H1 (cell line): ENCODE results near the gene TMIGD2. TPM values are rescaled to one million over a fixed set of nuclear protein-coding genes. Genes with fewer than 3 reads are reported as not detected.
A peak's percentile ranks its signal among the peaks of the same experiment; 100 is the strongest.

Experiments used
- CTCF ChIA-PET: fragments of 300-600 bp; sonication (Branson Sonifier 250); formaldehyde crosslinking; loops from one replicate; lab custom pipeline; 2021; ENCODE audit not compliant: partially characterized antibody; lab: Charles Lee
- POLR2A ChIA-PET: fragments of 300-600 bp; sonication (Branson Sonifier 250); formaldehyde crosslinking; loops from one replicate; lab custom pipeline; 2021; ENCODE audit warnings: inconsistent platforms; ENCODE audit not compliant: partially characterized antibody; lab: Charles Lee
- DNase-seq, 2 experiments: peaks; one replicate each; pipeline versions ENCODE4 v3.0.0 to v3.0.0-alpha.2; 2010 to 2022; ENCODE audit warnings: low spot score in 2 of 2, low read depth in 1 of 2, mixed read lengths in 1 of 2
- FAIRE-seq: peaks from 2 replicates; lab custom pipeline; 2011; peaks lifted over from hg19 to GRCh38; lab: Jason Lieb, UNC
- H2AFZ ChIP-seq: 2 replicates; pipeline ENCODE4 v1.8.1; 2012; ENCODE audit warnings: low read length, inconsistent platforms
- H2AK5ac ChIP-seq: 2 replicates; pipeline ENCODE4 v1.6.1; 2013; ENCODE audit warnings: low read depth, low read length
- H2BK120ac ChIP-seq: replicated peaks from 2 replicates; pipeline ENCODE3; 2013; ENCODE audit warnings: low read depth, low read length, inconsistent platforms
- H2BK12ac ChIP-seq: 2 replicates; pipeline ENCODE4 v1.6.1; 2013; ENCODE audit warnings: low read depth, low read length
- H2BK15ac ChIP-seq: 2 replicates; pipeline ENCODE4 v1.6.1; 2013; ENCODE audit warnings: low read length
- H2BK20ac ChIP-seq: 2 replicates; pipeline ENCODE4 v1.6.1; 2013; ENCODE audit warnings: low read length
- H2BK5ac ChIP-seq: 2 replicates; pipeline ENCODE4 v1.6.1; 2013; ENCODE audit warnings: low read depth, low read length
- H3K14ac ChIP-seq: 2 replicates; pipeline ENCODE4 v1.6.1; 2013; ENCODE audit warnings: inconsistent platforms; ENCODE audit not compliant: insufficient read length
- H3K18ac ChIP-seq: 2 replicates; pipeline ENCODE4 v1.6.1; 2013; ENCODE audit warnings: low read length; ENCODE audit errors: extremely low read depth
- H3K23ac ChIP-seq: 2 replicates; pipeline ENCODE4 v1.6.1; 2013; ENCODE audit warnings: inconsistent platforms; ENCODE audit not compliant: insufficient read length
- H3K23me2 ChIP-seq: 2 replicates; pipeline ENCODE4 v1.6.1; 2013; ENCODE audit warnings: low read depth, low read length
- H3K27ac ChIP-seq: 2 replicates; pipeline ENCODE4 v1.6.1; 2011; ENCODE audit warnings: low read depth, low read length, inconsistent platforms
- H3K27me3 ChIP-seq, 4 experiments: replicated peaks in 1 of 4; 1 replicate in 1 of 4; 2 replicates in 3 of 4; pipeline versions ENCODE4 v1.6.1 to v1.8.1; 2011 to 2013; ENCODE audit warnings: low read length in 3 of 4, mild to moderate bottlenecking in 3 of 4, inconsistent platforms in 2 of 4, mixed read lengths in 2 of 4, moderate library complexity in 1 of 4; ENCODE audit not compliant: control insufficient read depth in 3 of 4, insufficient read depth in 3 of 4; ENCODE audit errors: extremely low read depth in 1 of 4
- H3K36me3 ChIP-seq, 4 experiments: 2 replicates each; pipeline versions ENCODE4 v1.6.1 to v1.8.1; 2011 to 2013; ENCODE audit warnings: mild to moderate bottlenecking in 4 of 4, low read length in 3 of 4, moderate library complexity in 2 of 4, control low read depth in 1 of 4, inconsistent platforms in 1 of 4; ENCODE audit not compliant: insufficient read depth in 4 of 4, control insufficient read depth in 2 of 4
- H3K4ac ChIP-seq: replicated peaks from 2 replicates; pipeline ENCODE3; 2013; ENCODE audit warnings: low read length, low read depth, mixed read lengths, inconsistent platforms; ENCODE audit not compliant: insufficient read length
- H3K4me1 ChIP-seq, 4 experiments: replicated peaks in 1 of 4; 1 replicate in 1 of 4; 2 replicates in 3 of 4; pipeline versions ENCODE4 v1.6.1 to v1.8.1; 2011 to 2013; ENCODE audit warnings: low read length in 3 of 4, inconsistent platforms in 2 of 4, mixed read lengths in 1 of 4; ENCODE audit not compliant: insufficient read depth in 4 of 4, control insufficient read depth in 3 of 4
- H3K4me2 ChIP-seq, 2 experiments: 2 replicates each; pipeline versions ENCODE4 v1.6.1 to v1.8.1; 2011 to 2013; ENCODE audit warnings: low read depth in 2 of 2, low read length in 2 of 2, control low read depth in 1 of 2, inconsistent platforms in 1 of 2, mild to moderate bottlenecking in 1 of 2; ENCODE audit not compliant: insufficient read depth in 1 of 2
- H3K4me3 ChIP-seq, 4 experiments: fragments of 200-600, 300-600 bp in 1 of 4; sonication (generic), shearing (Covaris generic), sonication (Bioruptor Twin) in 1 of 4; 2 replicates each; pipeline versions ENCODE4 v1.5.1 to v1.8.1; 2011 to 2016; ENCODE audit warnings: low read length in 4 of 4, low read depth in 3 of 4, control low read depth in 2 of 4, inconsistent platforms in 2 of 4, mild to moderate bottlenecking in 2 of 4, mixed read lengths in 1 of 4, moderate library complexity in 1 of 4; ENCODE audit not compliant: insufficient read depth in 2 of 4; ENCODE audit errors: extremely low read depth in 1 of 4
- H3K56ac ChIP-seq: replicated peaks from 2 replicates; pipeline ENCODE3; 2013; ENCODE audit warnings: low read depth, mild to moderate bottlenecking, mixed read lengths, low read length, inconsistent platforms; ENCODE audit not compliant: insufficient read length
- H3K79me1 ChIP-seq: 2 replicates; pipeline ENCODE4 v1.6.1; 2013; ENCODE audit warnings: low read depth, low read length, control low read depth
- H3K79me2 ChIP-seq, 2 experiments: 2 replicates each; pipeline versions ENCODE4 v1.6.1 to v1.8.1; 2012 to 2013; ENCODE audit warnings: low read length in 2 of 2, mild to moderate bottlenecking in 2 of 2, inconsistent platforms in 1 of 2; ENCODE audit not compliant: insufficient read depth in 2 of 2, control insufficient read depth in 1 of 2
- H3K9ac ChIP-seq, 4 experiments: replicated peaks in 1 of 4; 1 replicate in 1 of 4; 2 replicates in 3 of 4; pipeline versions ENCODE4 v1.6.1 to v1.8.1; 2011 to 2013; ENCODE audit warnings: low read depth in 3 of 4, low read length in 3 of 4, control low read depth in 2 of 4, mild to moderate bottlenecking in 2 of 4, moderate library complexity in 2 of 4, inconsistent platforms in 1 of 4; ENCODE audit errors: extremely low read depth in 1 of 4
- H3K9me3 ChIP-seq, 2 experiments: 2 replicates each; pipeline versions ENCODE4 v1.6.1 to v1.8.1; 2012 to 2013; ENCODE audit warnings: mild to moderate bottlenecking in 2 of 2, moderate library complexity in 2 of 2, control low read depth in 1 of 2, inconsistent platforms in 1 of 2, low read depth in 1 of 2, low read length in 1 of 2, mixed read lengths in 1 of 2; ENCODE audit not compliant: insufficient read depth in 2 of 2
- H4K20me1 ChIP-seq, 2 experiments: replicated peaks in 1 of 2; 2 replicates each; pipeline versions ENCODE3 to v1.8.1; 2011 to 2013; ENCODE audit warnings: inconsistent platforms in 2 of 2, low read length in 2 of 2, mild to moderate bottlenecking in 1 of 2; ENCODE audit not compliant: insufficient read depth in 2 of 2, control insufficient read depth in 1 of 2
- H4K5ac ChIP-seq: 2 replicates; pipeline ENCODE4 v1.6.1; 2013; ENCODE audit warnings: low read length, low read depth, mixed read lengths, inconsistent platforms; ENCODE audit not compliant: insufficient read length
- H4K8ac ChIP-seq: 2 replicates; pipeline ENCODE4 v1.8.0; 2013; ENCODE audit warnings: mild to moderate bottlenecking, moderate library complexity, low read length, inconsistent platforms; ENCODE audit not compliant: insufficient read depth; ENCODE audit errors: extremely low read depth
- H4K91ac ChIP-seq: replicated peaks from 2 replicates; pipeline ENCODE3; 2013; ENCODE audit warnings: low read length, mixed read lengths, inconsistent platforms; ENCODE audit not compliant: insufficient read length
- KDM1A ChIP-seq: fragments of 200-600, 300-600 bp; sonication (generic); IDR thresholded peaks from 2 replicates; pipeline ENCODE4 v1.7.1; 2016; ENCODE audit warnings: mild to moderate bottlenecking, low read length, borderline replicate concordance
- SIX5 ChIP-seq: IDR thresholded peaks from 2 replicates; pipeline ENCODE4 v1.6.1; 2011; ENCODE audit warnings: mild to moderate bottlenecking, low read depth, low read length
- WGBS, 2 experiments: shearing (Covaris generic) in 1 of 2; methylation state at CpG; one replicate each; pipeline versions ENCODE4 v1.1.6 to v1.1.7; 2013 to 2015; ENCODE audit warnings: low lambda C conversion rate in 2 of 2, mixed read lengths in 2 of 2, inconsistent platforms in 1 of 2, low coverage in 1 of 2, missing lambda C conversion rate in 1 of 2; ENCODE audit not compliant: insufficient replicate concordance in 2 of 2, insufficient coverage in 1 of 2, insufficient read length in 1 of 2; ENCODE audit errors: extremely low coverage in 1 of 2, missing lambda C conversion rate in 1 of 2; 5-methylcytosine and 5-hydroxymethylcytosine counted together
- polyA plus RNA-seq, 7 experiments: library from polyadenylated mRNA; depleted of rRNA in 3 of 7; stranded (reverse) in 5 of 7; unstranded in 2 of 7; fragments of >200 nt in 5 of 7; fragments of 200-250 nt in 2 of 7; gene quantifications; 1 replicate in 5 of 7; 2 replicates in 1 of 7; 4 replicates in 1 of 7; pipeline versions ENCODE4 v1.2.1 to v1.2.3, GENCODE V29; 2011 to 2013; ENCODE audit warnings: missing spikeins in 2 of 7, mixed read lengths in 2 of 7
- total RNA-seq: library from RNA; stranded (reverse); fragmentation: NEBNext Ultra II Directional; extraction: Animal tissue kit (Norgen Biotek cat#: 25700); gene quantifications from 2 replicates; pipeline ENCODE4 v1.2.1, GENCODE V29; 2021

TMIGD2 gene
- total and polyA plus RNA-seq, 2 of the 8 experiments (the other 6 are each of a cell fraction or from before 2014, with no cell fraction given), result 0.39 to 0.41 TPM

- Histone ChIP-seq H2BK12ac (no peak overlapping the region), H3K9me3 (no peaks in the 10 kb centered on the region), H2BK5ac (no peak overlapping the region), H3K79me1 (no peaks in the 10 kb centered on the region), H2AFZ (no peak overlapping the region), H4K20me1 (peaks cover 2 to 22% of the 10 kb centered on the region in 2 experiments), H3K23me2 (peaks cover 20% of the 10 kb centered on the region; the same call in 1 of the 2 replicates), H3K14ac (no peak overlapping the region), H3K36me3 (peaks cover 0 to under 1% (median 0%) of the 10 kb centered on the region in 4 experiments; a peak in 2 of 8 replicates), H3K4me2 (peak overlapping the region in 1 of 2 experiments; percentile 88; a peak in 1 of 4 replicates), H3K27me3 (no peaks in the 10 kb centered on the region; a peak in 1 of 7 replicates), H3K27ac (no peak overlapping the region), H3K4me3 (no peak overlapping the region), H3K56ac (no peak overlapping the region), H4K91ac (no peak overlapping the region), H2BK20ac (no peak overlapping the region), H3K79me2 (no peaks in the 10 kb centered on the region), H4K8ac (no peak overlapping the region), H2AK5ac (no peak overlapping the region), H2BK15ac (peak overlapping the region; percentile 16; the same call in 1 of the 2 replicates), H3K23ac (no peak overlapping the region), H2BK120ac (no peak overlapping the region), H4K5ac (no peak overlapping the region), H3K4ac (no peak overlapping the region), H3K18ac (no peak overlapping the region), H3K4me1 (peaks cover 0 to 6% (median 3%) of the 10 kb centered on the region in 4 experiments; a peak in 5 of 7 replicates), H3K9ac (no peak overlapping the region)
- 96% methylated on average over 19 of the region's 19 CpGs; no CpG with 5 or more reads in 1 of the 2 experiments for WGBS, 2 experiments
- CTCF ChIA-PET, result interaction anchor here (0.7 to 1.3 kb wide), 3 partner anchors 18 to 63 kb away, joined by 3 read pairs; no protein-coding TSS in a partner anchor
- POLR2A ChIA-PET, result interaction anchor here (0.5 to 4.8 kb wide), 7 partner anchors 9 to 80 kb away, joined by 3 to 46 read pairs (median 6); partner anchors contain the start of genes MPND and STAP2
- FAIRE-seq, result no peak
- DNase-seq, result no peak
- TF ChIP-seq SIX5, result no peak
- TF ChIP-seq KDM1A, result 0 out of 2 replicates have a peak, but pooled peaks have one; percentile 29
Observed at GRCh38 chr19:4329858-4330257, 27.7 kb upstream of the TMIGD2 start.
